Colon (tissue), 2 donors: ENCODE data around the gene ZBTB20.

Experiments
- FAIRE-seq: peaks from 2 replicates; lab custom pipeline; 2012; peaks lifted over from hg19 to GRCh38; lab: Jason Lieb, UNC
- donor health status: control.
- donor health status: control.

ZBTB20 gene

DNA sequence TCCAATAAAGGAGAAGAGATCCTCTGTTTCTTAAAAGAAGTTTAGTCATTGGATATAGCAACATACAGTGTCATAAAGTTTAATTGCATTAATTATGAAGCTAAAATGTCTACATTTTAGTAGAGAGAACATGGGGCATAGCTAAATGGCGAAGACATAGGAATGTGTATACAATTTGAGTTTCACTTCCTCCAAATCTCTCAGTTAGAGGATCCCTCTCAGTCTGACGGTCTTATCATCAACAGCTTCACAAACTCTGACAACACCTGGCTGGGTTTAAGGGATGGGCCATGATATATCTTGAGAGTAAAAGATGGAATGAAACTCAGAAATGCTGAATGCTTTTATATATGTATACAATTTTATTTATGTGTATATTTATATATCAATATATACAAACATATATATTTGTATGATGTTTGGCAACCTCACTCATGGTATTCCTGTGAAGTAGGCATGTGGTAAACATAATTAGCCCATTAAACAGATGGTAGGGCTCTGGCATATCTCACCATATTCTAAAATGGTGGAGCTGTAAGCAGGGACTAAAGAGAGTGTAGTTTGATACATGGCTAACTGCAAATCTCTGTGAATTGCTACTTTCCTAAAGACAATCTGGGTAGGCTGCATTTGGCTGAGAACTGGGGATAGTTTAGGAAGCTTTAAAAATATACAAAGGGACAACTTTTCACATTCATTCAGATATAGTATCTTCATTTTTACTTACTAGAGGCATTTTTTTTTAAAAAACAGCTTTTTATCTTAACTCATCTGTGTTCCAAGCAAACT is 741.7 kb downstream of the ZBTB20 start:
- no peak for FAIRE-seq

DNA sequence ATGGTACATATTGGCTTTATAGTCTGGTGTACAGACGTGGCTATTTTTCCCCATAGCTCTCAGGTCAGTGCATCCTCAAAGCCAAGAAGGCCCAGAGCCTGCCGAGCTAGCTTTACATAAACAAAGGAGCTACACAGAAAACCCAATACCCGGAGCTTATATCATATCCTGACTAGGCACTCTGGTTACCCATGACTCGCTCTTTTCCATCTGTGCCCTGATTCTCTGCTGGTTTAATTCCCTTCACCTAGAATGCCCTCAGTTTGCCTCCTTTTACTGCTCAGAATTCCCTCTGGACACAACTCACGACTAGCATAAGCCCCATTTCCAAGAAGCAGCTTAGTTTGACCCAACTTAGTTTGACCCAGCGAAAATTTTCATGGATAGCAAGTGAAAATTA is 742.5 kb downstream of the ZBTB20 start:
- no peak for FAIRE-seq

DNA sequence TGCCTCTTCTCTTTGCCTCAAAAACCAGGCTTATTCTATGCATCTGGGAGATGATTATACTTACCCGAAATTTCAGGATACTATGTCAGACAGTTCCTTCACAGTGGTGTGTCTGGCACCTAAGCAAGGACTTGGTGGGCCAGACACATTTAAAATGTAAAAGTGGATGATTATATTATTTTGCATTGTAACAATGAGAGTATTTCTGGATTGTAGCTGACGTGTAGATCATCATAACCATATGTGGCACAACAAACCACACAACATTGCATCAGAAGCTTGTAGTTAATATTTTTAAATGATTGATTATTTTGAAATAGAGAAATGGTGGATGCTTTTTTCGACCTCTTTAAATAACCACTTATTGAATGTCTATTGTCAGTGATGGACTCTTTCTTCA is 744.2 kb downstream of the ZBTB20 start:
- FAIRE-seq, result no peak

DNA sequence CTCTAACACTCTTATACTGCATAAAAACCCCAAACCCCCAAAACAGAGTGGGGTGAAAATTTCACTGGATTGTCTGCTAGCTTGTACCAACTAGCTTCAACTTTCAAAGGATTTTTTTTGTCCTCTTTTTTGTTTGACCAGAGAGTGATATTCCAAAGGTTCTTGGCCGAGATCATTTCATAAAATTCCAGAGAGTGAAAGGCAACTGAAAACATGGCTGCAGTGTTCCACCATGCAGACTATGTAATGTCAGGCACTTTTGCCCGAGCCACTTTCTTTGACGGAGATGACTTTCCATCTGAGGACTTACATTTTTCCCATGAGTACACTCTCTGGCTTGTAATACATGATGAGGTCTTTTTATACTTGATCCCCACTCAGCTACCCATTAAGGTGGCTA is 745.7 kb downstream of the ZBTB20 start:
- no peak for FAIRE-seq

DNA sequence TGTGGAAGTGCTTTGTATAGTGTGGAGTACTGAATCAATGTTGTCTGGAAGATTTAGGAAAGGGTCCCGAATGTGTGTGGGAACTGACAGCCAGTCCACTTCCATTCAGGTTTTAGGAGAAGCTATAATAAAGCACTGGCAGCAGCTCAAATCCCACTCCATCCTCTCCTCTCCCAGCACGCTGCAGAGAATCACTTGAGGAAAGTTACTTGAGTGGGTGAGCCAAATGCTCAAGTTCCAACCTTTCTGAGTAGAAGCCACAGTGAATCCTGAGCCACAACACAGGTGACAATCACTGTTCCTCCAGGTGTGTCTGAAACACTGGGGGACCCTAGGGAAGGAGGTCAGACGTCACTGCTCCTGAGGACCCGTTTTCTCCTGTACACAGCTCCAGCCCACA is 746.7 kb downstream of the ZBTB20 start:
- no peak for FAIRE-seq

- no peak for FAIRE-seq
Measured at GRCh38 chr3:114394551-114394950, 752.5 kb downstream of the ZBTB20 start.

DNA sequence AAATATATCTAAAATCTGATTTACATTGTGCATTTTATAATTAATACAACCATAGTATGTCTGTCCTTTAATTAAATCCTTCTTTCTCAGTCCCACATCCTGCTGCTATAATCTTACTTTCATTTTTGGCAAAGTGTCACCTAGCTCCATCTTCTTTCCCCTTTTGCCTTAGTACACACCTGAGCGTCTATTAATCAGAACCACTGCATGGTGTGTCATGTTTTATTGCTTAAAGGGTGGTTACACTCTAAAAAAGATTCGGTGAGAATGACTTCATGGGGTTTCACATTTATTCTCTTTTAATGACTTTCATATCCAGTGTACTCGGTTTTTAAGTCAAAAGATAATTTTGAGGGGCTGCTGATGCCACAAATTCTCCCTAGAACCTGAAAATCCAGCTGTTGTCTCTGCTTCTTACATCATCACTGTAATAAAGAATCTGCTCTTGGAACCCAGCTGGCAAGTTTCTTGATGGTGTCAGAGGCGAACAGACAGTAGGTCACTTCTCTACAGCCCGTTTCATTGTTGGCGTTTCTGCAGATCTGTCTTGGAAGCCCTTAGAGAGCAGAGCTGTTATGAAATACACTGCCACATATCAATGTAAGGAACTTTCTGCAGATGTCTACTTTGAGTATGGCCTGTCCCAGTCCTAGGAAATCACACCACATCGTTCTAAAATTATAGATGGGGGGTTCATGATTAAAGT is 753.6 kb downstream of the ZBTB20 start:
- no peak for FAIRE-seq

GRCh38 chr3:114392831-114393230 is 754.3 kb downstream of the ZBTB20 start:
- no peak for FAIRE-seq

DNA sequence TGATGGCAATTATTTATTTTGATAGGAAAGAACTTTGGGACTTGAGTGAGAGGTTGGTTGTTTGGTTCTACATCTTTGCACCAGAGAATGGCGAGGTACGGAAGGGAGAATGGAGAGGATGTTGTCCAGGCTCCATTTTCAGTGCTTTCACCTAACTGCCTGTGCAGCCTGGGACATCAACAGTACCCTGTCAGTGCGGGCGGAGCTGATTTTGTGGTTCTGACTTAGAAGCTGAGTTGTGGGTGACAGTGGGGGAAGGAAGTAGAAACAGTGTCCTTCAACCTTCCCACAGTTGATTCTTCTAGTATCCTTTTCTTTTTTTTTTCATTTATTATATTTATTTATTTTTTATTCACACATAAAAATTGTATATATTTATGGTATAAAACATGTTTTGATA is 757.9 kb downstream of the ZBTB20 start:
- FAIRE-seq, result no peak

DNA sequence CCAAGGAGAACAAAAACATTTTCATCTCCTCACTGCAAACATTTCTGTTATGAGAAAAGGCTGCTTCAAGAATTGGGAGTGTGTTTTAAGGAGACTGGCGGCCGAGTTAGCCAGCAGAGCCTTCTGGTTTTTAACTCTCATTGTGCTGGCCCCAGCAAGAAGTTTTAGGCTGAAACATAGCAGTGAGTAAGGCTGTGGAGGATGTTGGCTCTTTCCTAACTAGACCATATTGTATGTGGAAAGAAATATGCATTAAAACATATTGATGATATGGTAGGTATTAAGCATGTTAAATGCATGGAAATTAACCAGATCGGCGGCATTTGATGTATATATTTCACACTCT is 762.6 kb downstream of the ZBTB20 start:
- no peak for FAIRE-seq

DNA sequence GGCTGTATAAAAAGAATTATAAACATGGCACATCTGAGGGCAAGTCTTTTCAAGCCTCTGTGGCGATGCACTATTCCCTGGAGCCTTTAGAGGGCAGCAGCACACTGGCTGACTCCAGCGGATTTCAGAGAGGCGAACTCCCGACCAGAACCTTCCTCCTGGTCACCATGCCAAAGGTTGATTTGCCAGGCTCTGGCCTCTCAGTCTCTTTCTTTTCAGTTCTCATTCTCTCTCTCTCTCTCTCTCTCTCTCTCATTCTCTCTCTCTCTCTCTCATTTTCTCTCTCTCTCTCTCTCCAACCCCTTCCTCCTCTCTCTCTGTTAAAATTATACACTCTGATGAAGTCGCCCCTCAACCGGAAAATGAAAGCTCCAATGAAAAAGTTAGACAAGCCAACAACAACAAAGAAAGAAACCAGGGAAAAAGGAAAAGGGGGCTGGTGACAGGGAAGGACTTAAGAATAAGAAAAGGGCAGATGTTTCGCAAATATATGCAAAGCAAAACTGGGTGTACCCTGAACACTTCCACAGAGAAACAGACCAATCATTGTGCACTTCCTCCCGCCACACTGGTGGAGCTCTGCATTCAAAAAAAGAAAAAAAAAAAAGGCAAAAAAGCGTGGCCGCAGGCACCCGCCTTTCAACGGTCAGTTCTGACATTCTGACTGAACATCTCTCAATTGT is 763.1 kb downstream of the ZBTB20 start:
- peak; percentile 61 for FAIRE-seq

DNA sequence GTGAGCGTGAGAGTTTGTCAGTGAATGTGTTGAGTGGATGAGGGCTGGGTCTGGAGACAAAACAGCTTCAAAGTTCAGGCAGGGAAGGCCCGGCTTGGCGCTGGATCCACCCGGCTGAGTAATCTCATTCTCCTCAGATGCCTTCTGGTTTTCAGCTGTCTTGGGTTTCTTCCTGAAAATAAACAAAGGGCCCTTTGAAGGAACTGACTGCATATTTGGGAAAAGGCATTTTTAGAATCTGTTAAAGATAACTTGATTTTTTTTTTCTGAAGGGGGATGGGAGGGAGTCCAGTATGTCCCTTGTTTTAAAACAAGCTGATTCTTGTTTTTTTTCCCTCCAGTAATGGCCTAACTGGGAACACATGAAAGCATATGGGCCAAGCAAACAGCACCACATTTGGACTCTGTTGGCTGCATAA is 766.8 kb downstream of the ZBTB20 start:
- no peak for FAIRE-seq

GRCh38 chr3:114379266-114379665 is 767.8 kb downstream of the ZBTB20 start:
- FAIRE-seq, result no peak

GRCh38 chr3:114378760-114379159 is 768.3 kb downstream of the ZBTB20 start:
- FAIRE-seq, result no peak

DNA sequence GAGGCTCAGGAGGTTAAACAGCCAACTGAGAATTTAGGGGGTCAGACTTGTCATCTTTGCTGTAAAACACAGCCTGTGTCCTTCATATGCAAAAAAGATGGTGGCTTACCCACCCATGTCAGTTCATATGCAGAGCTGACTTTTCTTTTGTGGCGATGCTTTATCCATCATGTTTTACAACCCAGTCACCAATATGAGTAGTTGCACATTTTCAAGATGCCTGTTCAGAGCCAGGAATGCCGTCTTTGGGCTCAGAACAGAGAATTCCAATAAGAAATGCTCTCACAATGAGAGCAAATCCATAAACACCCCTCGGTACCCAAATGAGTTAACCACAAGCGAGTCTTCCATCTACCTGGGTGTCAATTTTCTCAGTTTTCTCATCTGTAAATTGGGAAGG is 769.7 kb downstream of the ZBTB20 start:
- FAIRE-seq, result no peak

- no peak for FAIRE-seq
Measured at GRCh38 chr3:114376516-114377185, 770.4 kb downstream of the ZBTB20 start.

GRCh38 chr3:114375608-114376421 is 771.3 kb downstream of the ZBTB20 start:
- FAIRE-seq, result no peak

DNA sequence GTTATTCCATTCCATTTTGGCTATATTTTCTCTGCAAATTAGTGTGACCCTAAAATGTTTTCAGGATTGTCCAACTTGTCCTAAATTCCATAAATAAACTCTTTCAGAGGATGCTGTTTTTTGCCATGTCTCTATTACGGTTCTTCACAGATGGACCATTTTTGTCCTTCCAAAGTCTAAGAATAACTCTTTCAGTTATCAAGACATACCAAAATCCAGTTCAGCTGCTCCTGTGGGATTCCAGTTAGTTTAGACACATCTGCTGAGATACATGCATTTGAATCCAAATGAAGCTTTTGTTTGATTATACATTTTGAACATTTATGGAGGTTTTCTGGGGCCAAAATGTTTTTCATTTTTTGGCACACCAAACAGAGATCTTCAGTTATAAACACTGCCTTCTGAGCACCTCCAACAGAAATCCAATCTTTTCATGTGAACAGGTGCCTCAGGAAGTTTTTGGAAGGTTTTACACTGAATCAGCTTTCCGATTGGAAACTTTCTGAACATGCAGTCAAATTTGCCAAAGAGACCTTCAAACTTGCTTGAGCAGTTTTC is 772.6 kb downstream of the ZBTB20 start:
- no peak for FAIRE-seq

DNA sequence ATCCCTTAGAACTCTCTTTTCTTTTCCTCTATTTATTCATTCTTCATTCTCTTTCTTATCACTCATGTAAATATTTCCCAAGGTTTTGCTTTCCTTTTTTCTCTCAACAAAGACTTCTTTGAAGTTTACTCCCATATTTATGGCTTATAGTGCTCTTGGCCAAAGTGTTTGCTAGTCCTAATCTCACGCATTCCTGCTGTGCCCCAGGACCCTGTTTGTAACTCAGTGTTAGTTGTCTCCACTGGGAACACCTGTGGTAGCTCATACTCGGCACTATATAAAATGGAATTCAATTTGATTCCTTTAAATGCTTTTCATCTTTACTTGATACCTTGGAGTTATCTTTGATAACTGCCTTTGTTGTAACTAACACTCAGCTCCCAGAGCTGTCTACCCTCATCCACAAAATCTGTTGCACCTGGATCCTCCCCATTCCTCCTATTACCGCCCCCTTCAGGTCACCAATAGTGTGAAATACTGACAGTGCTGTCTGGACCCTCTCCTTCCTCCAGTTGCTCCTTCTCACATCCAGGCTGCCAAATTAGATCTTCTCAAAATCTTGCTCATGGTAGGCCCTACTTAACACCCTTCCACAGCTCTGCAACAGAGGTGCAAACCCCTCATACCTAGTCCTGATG is 776.4 kb downstream of the ZBTB20 start:
- no peak for FAIRE-seq

DNA sequence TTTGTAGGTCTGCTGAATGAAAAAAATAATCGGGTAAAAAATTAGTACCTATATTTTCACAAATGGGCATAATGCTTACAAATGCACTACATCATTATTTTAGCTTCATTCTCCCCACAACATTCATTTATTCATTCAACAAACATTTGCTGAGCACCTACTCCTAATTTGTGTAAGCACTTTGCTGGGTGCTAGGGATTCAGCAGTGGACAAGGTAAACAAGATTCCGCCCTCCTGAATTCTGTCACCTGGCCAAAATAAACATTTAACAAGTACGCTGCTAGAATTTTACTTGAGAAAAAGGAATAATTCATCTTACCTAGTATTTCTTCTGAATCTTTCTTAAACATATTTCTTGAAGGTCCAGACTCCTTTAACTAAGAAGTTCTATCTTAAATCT is 781.2 kb downstream of the ZBTB20 start:
- no peak for FAIRE-seq
